HG03095 (cell line): ENCODE measurements around the gene ZNF319.
A peak's percentile ranks its signal among the peaks of the same experiment; 100 is the strongest.

Experiments
- ATAC-seq: cut with Tn5 transposase; IDR thresholded peaks from one replicate; pipeline ENCODE4 v1.9.1; 2021; ENCODE audit warnings: moderate library complexity; ENCODE audit not compliant: unreplicated experiment

ZNF319 gene

DNA sequence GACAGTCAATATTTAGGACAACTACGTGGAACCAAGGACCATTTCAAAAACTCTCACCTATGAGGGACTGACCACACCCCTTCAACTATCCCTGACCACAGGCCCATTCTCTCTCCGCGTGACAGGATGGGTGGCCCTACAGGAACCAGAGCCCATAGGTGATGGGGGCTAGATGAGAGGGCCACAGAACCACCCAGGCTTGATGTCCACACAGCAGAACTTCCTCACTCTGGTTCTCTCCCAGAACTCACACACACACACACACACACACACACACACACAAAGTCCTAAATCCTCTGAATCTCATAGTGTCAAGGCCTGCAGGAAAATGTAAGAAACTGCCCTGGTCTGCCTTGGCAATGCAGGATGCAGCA lies 1.5 kb downstream of the ZNF319 start:
- no peak for ATAC-seq

DNA sequence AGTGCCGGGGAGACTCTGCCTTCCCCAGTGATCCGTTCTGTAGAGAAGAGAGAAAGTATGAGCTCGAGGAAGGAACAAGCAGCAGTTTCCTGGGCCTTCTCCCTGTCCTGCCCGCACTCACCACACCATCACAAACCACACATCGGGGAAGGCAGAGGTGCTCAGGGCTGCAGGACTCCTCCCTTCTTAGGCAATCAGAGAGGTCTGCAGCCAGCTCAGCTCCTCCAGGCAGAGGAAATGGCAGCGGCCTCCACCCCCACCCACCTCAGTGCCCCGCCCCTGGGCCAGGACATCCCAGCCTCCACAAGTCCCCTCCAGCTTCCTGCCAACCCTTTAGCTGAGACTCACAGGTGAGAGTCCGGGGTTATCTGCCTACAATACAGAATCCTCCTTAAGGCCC lies 2.0 kb downstream of the ZNF319 start:
- no peak for ATAC-seq

DNA sequence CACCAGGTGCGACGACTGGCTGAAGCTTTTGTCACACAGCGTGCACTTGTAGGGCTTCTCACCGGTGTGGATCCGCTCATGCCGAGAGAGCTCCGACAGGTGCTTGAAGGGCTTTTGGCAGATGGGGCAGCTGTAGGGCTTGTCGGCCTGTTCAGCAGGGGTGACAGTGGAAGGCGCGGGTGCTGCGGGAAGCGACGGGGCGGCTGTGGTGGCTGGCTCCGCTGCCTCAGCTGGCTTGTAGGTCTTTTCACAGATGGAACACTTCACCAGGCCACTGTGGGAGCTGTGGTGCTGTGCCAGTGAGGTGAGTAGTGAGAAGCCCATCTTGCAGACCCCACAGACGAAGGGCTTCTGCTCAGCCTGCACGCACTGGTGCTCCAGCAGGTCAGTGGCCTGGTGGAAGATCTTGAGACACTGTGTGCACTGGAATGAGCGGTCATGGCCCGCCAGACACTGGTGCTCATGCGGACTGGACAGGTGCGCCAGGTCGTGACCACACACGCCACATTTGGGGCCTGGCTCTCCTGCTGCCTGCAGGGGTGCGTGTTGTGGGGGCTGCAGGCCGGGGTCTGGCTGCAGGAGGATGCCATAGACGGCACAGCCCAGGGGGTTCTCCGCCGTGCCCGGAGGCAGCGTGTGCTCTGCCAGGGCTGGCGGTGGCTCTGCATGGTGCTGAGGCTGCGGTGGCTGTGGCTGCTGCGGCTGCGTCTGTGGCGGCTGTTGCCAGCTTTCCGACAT lies 2.8 kb downstream of the ZNF319 start:
- no peak for ATAC-seq

DNA sequence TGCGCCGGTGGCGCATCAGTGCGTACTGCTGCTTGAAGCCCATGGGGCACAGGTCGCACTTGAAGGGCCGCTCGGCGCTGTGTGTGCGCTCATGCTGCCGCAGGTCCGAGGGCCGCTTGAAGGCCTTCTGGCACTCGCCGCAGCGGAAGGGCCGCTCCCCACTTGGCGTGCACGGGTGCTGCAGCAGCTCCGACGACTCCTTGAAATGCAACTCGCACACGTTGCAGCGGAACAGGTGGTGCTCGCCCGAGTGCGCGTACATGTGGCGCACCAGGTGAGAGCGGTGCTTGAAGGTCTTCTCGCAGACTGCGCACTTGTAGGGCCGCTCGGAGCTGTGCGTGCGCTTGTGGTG lies 3.3 kb downstream of the ZNF319 start:
- ATAC-seq = no peak

DNA sequence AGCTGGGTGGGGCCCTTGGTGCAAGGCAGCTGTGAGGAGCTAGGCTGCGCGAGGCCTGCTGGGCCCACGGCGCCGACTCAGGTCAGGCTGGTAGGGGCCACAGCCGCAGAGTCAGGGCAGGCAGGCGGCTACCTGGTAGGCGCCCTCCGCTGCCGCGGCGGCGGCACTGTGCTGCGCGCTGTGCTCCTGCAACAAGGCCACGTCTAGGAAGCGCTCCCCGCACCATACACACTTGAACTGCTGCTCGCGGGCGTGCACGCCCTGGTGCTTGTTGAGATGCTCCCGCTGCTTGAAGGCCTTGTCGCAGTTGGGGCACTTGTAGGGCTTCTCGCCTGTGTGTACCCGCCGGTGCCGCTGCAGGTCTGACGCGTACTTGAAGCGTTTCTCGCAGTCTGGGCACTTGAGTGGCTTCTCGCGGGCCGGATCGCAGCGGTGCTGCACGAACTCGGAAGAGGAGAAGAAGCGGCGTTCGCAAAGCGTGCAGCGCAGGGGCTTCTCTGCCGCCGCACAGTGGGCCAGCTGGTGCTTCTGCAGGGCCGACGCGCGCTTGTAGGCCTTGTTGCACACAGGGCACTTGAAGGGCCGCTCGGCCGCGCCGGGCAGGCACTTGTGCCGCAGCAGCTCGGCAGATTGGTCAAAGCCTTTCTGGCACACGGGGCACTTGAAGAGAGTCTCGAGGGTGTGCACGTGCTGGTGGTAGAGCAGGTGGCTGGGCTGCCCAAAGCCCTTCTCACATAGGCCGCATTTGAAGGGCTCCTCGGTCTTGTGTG lies 3.9 kb downstream of the ZNF319 start:
- no peak for ATAC-seq

DNA sequence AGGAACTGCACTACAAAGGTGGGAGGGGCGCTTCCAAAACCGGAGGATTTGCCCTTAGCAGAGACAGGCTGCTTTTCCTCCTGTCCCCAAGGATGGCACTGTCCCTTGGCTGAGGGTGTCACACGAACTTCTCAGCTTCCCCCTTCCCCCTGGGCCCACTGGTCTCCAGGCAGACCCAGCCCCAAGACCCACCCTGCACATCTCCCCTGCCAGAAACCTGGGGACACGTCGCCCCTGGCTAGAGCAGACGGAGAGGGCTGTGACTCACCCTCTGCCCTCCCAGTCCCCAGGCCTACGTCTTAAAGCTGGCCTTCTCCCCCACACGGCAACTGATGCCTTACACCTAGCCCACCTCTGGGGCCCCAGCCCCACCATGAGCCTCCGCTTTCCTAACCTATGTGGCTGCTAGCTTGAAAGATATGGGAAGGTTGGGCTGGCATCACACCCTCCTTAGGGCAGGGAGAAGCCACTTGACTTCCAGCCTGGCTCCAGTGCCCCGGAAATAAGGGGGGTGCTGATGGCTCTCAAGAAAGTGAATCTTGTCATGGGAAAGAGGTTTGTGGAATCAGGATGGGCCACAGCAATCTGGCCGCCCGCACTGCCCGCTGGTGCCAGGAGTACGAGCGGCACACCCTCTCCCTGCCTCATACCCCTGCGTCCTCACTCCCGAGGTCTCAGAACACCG lies 4.6 kb downstream of the ZNF319 start:
- ATAC-seq = no peak

DNA sequence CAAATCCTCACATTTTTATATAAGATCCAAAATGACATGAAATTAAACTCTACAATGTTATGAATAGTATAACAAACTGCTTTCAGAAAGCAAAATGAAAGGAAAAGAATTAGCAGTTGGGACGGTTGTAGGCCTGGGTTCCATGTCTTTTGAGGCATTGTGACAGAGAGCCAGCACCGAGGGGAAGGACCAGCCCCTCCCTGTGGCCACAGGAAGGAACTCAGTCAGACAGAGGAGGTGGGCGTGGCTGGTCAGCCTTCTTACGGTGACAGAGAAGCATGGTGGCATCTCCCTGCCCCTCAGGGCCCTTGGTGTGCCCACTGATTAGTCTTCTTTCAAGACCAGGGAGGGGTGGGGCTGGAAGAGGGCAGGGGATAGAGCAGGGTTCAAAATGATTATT lies 5.7 kb downstream of the ZNF319 start:
- peak; percentile 59 for ATAC-seq

DNA sequence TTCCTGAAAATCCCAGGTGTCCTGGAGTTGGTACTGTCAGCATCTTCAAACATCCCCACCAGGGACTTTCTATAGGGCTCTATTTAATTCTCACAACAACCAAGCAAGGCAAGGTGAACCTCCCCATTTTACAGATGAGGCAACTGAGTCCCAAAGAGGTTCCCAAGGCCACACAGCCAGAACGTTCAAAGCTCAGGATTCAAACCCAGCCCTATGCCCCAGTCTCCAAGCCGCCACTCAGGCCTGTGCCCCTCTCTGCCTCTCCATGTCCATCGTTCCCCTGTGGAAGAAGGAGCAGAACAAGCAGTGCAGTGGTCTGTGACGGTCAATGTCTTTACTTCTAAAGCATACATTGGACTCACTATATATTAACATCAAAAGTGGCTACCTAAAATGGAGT lies 6.1 kb downstream of the ZNF319 start:
- no peak for ATAC-seq

DNA sequence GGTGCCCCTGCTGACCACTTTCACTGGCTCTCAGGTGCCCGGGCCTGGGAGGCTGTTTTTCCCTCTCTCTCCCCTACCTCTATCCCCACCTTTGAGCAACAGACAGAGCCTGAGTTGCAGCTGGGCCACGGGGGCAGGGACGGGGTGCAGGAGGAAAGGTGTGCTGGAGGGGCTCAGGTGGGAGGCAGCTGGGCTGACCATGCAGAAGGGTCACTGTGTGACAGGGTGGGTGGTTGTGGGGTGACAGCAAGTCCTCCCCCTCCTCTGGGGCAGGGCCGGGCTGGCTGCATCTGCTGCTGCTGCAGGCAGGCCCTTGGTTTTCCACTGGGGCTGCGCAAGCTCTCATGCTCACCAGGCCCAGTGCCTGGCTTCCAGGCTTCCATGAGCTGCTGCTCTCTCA lies 6.6 kb downstream of the ZNF319 start:
- no peak for ATAC-seq

DNA sequence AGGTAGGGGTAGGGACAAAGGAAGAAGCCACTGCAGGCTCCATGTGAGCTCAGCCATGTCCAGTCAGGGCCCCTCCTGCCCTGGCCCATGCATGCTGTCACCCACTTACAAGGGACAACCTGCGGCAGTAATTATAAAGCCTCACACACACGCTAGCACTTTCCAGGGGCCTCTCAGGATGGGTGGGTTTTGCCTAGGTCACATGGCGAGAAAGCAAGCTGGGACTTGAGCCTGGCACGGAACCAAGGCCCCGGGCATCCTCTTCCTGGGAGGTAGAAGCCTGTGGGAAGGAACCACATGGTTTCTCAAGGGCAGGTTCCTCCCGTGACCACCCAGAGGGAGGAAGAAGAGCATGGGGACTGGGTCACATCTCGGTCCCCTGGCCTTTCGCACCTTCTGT lies 7.0 kb downstream of the ZNF319 start:
- ATAC-seq = no peak

DNA sequence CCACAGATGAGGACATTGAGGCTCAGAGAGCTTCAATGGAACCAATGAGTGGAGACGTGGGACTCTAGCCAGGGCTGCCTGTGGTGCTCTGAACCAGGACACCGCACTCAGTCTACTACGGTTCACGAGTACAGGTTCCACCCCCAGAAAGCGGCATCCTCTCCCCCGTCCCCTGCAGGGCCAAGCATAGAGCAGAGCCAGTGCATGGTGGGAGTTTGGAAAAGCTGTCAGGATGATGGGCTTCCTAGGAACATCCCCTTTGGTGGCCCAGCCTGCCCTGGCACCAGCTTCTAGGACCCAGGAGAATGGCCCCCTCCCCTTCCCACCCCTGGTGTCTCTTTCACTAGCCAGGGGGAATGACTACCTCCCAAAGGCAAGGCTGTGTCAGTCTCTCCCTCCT lies 8.4 kb downstream of the ZNF319 start:
- no peak for ATAC-seq

DNA sequence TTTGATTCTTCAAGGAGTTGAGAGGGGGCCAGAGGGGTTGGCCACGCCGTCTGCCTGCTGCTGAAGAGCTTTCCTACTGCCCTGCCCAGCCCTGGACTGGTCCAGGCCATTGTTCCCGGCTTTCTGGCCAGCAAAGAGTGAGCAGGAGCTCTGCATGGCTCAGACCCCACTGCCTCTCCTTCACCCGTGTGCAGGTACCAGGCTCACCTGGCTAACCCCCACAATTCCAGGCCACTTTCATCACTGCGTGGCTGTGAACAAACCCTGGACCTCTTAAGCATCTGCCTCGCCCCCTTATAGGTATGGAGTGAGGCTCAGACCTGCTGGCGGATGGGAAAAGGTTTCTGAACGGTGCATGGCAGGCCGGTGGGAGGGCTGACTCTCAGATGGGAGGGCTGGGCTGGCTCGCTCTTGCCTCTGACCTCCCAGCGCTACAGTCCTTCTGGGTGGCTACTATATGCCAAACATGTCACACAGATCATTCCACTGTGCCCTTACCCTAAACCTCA lies 8.9 kb downstream of the ZNF319 start:
- ATAC-seq = no peak

DNA sequence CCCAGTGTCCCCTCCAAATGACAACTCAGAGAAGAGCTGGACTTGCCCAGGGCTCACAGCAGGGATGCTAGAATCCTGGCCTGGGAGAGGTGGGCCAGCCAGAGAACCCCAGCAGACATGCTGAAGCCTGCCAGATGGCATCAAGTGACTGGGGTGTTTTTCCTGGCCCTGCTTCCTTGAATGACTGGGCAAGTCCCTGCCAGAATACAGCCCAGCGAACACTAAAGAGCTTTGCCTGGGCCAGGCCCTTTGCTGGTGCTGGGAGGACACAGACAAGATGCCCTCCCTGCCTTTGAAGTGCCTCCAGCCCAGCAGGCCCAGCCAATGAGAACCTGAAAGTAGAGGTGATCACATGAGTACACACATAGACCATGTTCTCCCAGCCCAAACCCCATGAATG lies 11.5 kb downstream of the ZNF319 start:
- no peak for ATAC-seq

DNA sequence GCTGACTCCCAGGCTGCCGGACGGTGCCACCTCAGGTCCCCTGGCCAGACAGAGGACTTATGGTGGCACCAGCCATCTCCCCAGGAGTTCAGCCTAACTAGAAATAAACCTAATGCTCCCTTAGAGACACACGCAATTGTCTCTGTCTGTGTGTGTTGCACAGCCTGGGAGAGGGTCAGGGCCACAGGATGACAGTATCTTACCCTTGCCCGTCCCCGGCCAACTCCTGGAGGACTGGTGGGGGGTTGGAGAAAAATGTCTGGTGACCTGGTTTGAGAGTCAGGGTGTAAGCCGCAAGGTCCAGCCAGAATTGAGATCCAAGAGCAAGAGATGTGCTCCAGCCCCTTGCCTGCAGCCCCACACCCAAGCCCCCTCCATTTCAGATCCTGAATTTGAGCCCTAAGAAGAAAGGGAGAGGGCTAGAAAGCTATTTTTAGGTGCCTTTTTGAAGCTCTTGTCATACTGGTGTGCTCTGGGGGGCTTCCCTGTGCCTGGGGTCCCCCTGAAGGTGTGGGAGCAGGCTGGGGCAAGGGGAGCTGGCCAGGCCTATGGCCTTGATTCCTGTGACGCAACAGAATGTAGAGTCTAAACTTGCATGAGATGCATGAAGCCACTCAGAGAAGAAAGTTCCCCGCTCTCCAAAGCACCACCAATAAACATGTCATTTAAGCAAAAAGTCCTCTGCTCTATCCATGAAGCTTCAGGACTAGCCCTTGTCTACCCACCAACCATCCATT lies 12.9 kb downstream of the ZNF319 start:
- no peak for ATAC-seq

DNA sequence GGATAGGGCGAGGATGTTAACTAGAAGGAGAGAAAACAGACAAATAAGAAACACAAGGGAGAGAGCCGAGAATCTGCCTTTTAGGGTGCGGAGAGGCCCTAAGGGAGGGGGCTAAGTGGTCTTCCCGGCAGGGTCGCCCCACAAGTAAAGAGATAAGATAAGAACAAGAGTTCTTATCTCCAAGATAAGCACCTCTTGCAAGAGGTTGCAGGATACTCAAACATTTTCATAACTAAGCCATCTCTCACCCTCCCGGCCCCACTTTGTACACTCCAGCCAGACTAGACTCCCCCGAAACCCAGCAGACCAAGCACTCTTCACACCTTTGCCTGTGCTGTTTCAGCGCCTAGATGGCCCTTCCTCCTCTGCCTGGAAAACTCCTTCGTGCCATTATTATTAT lies 14.3 kb downstream of the ZNF319 start:
- no peak for ATAC-seq

DNA sequence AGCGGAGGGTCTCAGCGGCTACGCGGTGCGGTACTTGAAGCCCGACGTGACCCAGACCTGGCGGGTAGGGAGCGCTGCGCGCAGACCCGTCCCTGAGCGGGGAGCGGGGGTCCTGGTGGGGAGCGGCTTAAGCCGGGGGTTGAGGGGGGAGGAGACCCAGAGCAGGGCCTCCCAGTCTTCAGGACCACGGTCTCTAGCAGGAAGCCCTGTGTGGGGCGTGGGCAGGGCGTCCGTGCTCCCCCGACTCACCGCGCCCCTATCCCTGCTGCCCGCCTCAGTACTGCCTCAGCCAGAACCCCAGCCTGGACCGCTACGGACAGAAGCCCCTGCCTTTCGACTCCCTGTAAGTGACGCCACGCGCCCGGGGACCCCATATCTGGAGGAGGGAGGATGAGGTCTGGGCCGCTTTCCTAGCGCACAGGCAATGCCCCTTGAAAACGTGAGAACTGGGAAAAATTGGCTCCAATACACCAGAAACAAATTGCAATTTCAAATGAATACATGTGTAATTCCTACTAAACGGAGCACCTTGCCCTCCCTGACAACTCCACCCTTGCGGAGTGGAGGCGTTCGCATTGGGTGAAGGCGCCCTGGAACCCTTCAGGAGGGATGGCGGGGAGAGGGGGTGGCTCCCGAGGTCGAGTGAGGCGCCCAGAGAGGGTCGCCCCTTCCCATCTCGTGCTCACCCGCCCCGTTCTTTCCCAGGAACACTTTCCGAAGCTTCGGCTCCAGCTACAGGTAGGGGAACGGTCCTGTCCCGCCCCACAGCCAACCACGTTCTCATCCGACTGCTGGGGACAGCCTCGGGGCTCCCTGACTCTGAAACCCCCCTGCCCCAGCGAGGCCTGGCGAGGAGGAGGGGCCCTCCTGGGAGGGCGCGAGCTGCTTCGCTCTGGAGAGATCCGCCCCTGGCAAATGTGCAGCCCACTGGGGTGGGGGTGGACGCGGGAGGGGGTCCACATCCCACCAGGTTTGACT lies 15.0 kb downstream of the ZNF319 start:
- ATAC-seq = peak; percentile 19

DNA sequence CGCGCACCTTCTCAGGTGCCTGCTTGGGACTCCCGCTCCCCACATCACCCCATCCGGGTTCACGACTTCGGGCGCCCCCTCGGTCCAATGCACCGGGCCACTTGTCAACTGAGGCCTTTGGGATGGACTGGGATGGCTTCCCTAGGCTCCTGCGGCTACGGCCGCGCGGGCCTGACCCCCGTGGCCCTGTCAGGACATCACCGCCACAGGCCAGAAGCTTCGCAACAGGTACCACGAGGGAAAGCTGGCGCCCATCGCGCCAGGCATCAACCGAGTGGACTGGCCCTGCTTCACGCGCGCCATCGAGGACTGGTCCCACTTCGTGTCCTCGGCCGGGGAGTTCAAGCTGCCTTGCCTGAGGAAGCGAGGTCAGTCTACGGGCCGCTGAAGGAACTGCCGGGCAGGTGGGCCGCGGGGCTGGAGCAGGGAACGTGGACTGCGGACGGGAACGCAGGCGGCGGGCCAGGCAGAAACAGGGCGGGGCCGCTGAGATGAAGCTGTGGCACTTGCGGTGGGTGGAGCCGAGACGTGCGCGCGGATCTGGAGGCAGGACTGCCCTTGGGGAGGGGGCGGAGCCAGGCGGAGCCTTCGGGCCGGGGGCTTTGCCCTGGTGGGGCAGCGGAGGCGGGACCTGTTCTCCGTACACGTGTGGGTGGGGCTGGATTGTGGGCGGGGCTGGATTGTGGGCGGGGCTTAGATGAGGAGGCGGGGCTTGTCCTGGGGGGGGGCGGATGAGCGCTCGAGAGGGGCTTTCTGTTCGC lies 15.8 kb downstream of the ZNF319 start:
- peak; percentile 81 for ATAC-seq

DNA sequence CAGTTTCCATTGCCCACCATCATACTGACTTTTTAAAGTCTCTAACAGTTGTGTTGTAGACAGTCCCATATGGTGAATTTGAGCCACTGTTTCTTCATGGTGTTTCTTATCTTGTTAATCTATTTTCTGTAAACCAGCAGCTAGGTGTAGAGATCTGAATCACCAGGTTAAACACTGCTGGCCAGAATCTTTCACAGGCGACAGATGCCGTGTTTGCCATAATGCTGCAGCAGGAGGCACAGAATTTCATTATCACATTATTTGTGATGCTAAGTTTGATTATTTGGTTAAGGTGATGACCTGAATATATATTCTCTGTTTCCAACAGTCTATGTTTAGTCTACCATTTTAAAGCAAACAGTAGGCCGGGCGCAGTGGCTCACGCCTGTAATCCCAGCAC lies 18.1 kb downstream of the ZNF319 start:
- ATAC-seq = no peak

DNA sequence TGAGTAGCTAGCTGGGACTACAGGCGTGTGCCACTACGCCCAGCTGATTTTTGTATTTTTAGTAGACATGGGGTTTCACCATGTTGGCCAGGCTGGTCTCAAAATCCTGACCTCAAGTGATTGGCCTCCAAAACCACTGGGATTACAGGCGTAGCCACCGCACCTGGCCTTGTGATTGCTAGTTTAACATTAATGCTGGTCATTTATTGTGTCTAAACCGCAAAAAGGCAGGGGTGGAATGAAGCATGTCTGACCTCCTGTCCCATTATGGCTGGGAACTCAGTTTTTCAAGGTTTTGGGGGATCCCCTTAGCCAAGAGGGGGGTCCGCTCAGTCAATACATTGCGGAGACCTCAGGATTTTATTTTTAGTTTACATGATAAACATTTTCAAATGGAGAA lies 18.8 kb downstream of the ZNF319 start:
- no peak for ATAC-seq
